Globus pallidus (tissue), 1 donor: ENCODE measurements around the gene CXXC5.

Experiments used
- DNase-seq: peaks from one replicate; pipeline ENCODE4 v3.0.0-alpha.2; 2015; ENCODE audit warnings: low spot score

Gene CXXC5

DNA sequence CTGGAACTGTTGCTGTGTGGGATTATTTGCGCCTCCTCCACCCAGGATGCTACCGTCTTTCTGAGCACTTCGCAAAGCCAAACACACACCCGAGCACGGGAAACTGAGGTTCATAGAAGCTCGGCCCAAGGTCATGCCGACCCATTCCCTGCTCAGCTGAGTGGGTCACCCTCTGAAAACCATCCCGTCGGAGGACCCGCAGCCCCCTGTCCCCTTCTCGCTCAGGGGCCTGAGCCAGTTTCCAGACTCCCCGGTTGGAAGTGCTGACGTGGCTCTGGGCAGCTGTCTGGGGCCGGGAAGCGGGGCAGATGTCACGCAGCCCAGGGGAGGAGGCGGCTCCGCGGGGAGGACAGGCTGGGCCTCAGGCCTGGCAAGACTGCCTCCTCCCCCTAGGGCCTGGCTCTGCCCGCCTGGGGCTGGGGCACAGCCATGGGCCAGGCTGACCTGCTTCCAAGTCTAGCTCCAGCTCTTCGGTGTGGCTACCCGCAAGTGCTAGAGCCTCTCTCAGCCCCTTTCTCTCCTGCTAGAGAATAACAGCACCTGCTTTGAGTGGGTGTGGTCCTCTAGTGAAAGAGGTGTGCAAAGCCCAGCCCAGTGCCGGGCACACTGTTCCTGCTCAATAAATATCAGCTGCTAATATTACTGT lies 9.9 kb upstream of the CXXC5 start:
- peak; percentile 94 for DNase-seq

DNA sequence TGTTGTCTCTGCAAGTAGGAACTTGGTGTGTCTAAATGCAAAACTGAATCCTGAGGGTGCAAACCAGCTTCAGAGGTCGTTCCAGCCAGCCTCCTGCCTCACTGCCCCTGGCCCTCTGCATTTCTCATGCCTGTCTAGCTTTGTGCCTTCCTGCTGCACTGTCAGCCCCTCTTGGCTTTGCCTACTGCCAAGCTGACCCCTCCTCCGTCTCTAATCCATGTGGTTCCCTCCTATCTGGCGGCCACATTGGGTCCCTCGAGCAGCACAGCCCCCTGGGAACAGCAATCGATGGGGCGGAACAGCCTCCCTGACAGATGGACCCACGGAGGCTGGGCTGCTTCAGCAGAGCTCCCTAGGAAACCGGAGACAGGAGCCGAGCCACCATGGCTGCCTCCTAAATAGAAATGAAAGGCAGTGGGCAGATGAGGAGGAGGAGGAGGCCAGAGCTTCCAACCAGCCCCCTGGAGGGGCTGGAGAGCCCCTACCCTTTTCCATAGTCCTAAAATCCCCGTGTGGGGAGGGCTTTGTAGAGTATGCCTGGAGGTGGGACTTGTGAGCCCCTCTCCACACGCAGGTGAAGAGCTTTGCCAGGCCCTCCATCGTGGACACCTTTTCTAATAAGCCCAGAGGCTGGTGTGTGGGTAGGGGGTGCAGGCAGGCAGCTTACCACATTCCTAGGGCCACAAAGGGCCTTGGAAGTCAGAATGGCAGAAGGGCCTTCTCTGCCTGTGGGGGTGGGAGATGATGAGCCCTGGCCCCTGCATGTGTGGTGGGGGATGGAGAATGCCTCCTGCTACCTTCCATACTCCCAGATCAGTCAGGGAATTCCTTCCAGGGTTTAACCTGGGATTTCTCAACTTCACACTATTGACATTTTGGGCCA lies 9.2 kb upstream of the CXXC5 start:
- DNase-seq = no peak

GRCh38 chr5:139639619-139640380 lies 8.3 kb upstream of the CXXC5 start:
- peak; percentile 64 for DNase-seq

- no peak for DNase-seq
Measured at GRCh38 chr5:139640421-139641115, 7.6 kb upstream of the CXXC5 start.

DNA sequence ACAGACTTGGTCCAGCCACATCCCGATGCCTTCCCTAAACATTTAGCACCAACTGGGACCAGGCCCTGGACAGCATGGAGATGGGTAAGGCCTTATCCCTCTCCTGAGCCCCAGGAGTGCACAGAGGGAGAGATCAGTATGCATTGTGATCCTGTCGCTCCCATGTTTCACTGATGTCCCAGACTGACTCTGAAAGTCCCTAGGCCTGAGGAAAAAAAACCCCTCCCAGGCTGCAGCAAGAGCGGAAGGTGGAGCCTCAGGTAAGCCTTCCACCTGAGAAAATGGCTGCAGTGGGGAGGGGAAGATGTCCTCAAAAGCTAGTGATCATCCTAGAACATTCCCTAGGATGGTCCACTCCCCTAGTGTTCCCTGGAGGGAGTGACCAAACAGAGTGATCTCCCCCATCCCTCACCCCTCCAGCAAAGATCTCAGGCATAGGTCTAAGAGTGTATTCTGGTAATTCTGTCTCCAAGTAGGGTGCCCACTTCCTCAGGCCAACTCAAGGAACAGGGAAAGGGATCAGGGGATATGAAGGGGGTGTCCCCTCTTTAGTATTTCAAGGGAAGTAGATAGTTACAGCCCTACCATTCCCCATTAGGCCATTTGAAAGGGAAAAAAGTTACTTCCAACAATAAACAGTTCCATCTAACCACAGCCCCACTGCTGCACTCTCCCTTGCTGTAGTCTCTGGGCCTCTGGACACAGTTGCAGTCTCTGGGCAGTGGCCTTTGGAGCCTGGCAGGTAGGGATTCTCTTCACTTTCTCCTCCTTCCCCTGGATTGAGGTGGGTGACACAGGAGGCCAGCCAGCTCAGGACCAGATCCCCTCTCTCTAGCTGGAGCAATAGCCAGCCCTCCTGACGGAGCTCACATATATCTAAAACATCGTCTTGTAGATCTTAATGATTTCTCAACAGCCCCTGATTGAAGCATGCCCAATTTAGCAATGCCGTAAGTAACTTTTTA lies 6.8 kb upstream of the CXXC5 start:
- no peak for DNase-seq

GRCh38 chr5:139642213-139642612 lies 5.9 kb upstream of the CXXC5 start:
- DNase-seq = no peak

DNA sequence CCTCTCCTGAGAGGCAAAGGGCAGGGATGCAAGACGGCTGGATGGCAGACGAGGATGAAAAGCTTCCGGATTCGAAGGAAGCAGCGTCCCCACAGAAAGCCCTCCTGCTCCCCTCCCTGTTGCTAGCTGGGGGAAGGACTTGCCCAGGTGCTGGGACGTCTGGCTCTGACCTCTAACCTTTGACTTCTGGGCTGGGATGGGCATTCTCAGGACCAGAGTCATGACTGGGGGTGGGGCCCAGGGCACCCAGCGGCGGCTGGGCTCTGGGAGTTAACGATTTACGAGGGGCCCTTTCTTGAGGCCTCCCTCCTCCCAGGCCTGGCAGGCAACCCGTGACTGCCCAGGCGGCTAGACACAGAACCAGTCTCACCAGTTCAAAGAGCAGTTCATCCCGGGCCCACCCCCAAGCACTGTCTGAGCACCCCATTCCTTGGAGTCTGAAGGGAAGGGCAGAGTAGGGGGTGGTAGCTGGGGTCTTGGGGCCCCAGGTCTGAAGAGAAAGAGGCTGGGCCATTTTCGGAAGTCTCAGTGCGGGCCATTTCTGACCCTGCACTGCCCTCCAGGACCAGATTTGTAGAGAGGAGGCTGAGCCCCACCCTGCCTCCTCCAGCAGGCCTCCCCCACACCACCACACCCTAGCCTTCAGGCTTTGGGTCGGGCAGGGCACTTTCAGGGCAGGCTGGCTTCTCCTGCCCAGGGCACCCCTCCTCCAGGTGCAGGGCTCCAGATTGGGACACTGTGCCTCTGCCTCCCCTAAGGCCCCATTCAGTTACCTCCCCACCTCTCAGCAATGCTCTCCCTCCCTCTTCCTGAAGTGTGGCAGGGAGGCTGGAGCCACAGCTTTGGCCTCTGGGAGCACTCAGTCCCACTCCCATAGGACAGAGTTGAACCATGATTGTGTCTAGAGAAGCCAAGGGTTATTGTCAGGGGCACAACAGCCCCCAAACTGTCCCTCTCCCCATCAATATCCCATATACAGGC lies 5.0 kb upstream of the CXXC5 start:
- no peak for DNase-seq

DNA sequence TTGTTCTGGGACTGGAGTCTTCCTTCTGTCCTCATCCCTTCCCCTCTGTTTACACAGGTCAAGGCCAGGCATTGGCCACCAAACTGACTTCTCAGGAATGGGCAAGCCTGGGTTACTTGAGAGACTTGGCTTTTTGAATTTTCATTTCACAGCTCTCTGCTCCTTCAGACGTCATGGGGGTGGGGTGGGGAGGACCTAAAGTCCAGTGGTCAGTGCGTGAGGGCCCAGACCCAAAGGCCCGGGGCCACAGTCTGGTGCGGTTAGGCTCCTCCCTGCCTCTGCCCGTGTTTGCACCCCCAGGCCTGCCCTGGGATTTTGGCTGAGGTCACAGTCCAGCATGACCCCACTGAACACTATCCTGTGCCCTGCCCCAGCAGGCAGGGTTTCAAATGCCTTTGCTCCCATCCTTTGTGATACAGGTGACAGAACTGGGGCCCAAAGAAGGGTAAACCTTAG lies 4.1 kb upstream of the CXXC5 start:
- no peak for DNase-seq

DNA sequence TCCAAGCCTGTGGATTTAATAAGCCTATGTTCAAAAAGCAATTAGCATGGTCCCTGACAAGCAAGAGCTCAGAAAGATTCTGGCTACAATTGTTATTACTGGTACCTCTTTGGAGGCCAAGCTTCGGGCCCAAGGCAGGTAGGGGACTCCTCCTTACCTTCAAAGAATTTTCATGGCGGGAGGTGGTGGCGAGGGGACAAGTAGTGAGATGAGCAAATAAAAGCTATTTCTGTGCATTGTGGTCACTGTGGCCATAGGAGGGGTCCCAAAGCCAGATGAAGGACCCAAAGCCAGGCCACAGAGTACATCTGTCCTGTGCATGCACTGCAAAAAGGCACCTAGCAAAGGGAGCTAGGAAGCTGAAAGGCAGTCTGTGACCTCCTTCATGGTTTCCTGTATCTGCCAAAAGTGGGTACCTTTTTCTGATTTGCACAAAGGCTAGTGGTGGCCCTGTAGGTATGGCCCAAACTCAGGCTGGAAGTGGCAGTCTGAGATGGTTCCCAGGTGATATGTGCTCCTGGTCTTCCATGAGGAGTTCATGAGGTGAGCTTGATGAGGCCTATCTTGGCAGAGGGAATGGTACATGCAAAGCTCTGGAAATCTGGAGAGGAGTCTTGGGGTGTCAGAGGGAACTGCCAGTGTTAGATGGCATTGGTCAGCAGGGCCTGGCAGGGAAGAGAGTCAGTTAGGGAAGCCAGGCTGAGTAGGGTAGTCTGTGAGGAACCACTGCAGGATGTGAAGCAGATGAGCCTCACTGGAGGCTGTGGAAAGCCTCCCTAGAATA lies 3.3 kb upstream of the CXXC5 start:
- no peak for DNase-seq

- no peak for DNase-seq
Measured at GRCh38 chr5:139645430-139645871, 2.7 kb upstream of the CXXC5 start.

DNA sequence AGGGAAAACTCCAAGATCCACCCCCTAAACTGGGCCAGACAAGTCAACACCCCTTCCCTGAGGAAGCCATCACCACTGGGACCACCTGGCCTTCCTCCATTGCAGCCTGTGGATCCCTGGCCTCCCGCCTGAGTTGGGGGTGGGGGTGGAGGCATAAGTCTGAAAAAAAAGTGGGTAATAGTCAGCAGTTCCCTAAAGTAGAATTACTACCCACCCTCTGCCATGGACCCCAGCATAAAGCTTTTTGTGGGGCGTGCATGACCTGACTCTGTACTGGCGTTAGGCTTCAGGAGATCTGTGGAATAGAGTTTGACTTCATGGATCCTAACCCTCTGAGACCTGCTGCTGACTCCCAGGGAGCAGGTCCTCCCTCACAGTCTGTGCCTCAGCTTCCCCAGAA lies 2.0 kb upstream of the CXXC5 start:
- no peak for DNase-seq

DNA sequence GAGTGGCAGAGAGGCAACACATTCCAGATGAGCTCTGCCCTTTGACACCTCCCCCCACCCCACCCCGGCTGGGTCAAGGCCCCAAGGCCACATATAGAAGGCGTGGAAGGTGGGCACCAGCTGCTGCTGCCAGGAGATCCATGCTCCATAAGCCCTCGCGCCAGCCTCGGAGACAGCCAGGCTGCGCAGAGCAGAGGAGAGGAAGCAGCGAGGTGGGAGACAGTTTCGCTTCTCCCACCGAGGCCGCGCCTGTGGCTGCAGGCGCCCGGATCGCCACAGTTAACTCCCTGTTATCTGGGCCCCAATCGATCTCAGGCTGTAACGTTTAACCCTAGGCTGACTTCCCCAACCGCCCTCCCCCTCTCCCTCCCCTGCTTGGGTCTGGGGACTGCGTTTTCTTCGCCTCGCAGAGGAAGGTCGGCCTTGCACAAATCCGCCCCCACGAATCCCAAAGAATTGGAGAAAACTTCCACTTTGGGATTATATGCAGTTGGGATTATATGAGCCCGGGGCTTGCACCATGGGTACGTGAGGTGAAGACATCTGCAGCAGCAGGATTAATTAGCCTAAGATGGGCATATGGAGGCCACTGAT lies 1.1 kb upstream of the CXXC5 start:
- DNase-seq = no peak

- DNase-seq = no peak
Measured at GRCh38 chr5:139647506-139648204, 494 bp upstream of the CXXC5 start.

DNA sequence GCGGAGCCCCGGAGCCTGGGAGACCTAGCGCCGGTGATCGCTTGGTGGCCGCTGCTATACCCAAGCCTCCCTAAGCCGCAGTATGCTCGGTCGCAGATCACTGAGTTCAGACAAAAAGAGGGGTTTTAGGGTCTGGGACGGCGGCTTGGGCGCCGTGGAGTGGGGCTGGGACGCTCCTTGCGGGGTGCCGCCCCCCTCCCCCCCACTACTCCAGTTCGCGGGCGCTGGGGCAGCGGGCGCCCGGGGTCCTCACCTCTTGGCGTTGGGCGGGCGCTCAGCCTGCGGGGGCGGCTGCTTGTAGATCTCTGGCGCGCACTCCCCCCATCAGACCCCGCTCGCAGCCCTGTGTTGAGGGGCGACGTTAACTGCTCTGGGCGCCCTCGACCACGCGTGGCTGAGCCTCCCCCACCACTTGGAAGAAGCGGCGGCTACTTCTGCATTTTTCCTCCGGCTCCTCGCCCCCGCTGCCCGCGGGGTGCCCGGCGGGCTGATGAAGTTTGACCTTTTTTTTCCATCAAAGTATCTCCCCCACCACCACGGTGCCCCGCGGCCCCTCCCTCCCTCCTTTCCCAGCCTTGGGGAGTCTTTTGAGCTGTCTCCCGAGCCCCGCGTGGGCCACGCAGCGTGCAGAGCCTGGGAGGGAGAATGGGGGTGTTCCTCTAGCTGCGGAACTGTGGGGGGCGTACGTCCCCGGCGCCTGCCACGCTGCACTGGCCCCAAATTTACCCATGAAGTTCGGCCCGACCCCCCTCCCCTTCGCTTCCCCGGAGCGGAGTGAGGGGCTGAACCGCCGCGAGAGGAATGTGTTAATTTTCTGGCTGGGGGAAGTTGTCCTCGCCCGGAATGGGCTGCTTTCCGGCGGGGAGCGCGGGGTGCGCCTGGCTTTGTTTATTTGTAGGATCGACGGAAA lies 1.2 kb downstream of the CXXC5 start:
- DNase-seq = peak; percentile 67

DNA sequence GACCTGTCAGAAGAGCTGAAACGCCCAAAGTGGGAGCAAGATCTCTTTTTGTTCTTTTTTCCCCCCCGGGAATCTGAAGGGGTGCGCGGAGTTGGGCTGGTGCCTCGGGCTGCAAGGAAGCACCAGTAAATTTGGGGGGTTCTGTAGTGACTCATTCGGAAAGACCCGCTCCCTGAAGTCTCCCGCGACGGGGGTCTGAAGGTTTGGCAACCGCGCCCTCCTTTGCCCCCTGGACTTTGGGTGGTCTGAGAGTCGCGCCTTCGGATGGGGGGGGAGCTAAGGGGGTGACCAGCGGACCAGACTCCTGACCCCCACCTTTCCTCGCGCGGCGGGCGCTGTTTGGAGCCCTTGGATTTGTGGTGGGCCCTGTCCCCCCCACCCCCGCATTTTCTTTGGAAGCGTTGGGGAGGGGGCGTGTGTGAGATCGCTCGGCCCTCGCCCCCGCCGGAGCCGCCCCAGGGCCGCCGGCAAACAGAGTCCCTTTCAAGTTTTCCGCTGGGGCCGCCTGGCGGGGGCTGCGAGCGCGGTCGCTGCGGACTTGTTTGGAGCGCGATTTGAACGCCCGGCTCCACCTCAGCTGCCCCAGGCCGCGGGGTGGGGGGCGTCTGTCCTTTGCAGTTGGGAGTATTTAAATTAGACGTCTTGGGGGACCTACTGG lies 2.0 kb downstream of the CXXC5 start:
- DNase-seq = no peak

DNA sequence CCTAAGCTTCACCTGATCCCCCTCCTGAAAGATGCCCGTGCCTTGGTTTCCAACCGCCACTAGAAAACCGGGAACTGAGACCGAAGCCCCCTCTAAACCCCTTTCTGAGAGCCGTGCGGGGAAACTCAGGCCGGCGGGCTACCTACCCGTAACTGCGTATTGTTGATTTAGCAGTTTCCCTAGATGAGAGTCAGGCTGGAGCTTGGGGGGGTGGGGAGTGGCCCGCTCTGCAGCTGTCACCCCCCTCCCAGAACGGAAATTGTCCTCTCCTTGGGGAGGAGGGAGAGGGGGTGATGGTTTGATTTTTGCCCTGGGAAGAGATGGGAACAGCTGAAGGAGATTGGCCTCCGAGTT lies 2.5 kb downstream of the CXXC5 start:
- peak; percentile 84 for DNase-seq
